ENCODE results near the gene NOPCHAP1.

The NOPCHAP1 gene

GRCh38 chr12:105020241-105020962, 34.3 kb downstream of the NOPCHAP1 start:
- DNase-seq (ENCODE audit: low read depth, low spot score) = no peak

- no peak for DNase-seq (ENCODE audit: low read depth, low spot score)
These were observed 38.8 kb downstream of the NOPCHAP1 start for GRCh38 chr12:105024928-105025327.

DNA sequence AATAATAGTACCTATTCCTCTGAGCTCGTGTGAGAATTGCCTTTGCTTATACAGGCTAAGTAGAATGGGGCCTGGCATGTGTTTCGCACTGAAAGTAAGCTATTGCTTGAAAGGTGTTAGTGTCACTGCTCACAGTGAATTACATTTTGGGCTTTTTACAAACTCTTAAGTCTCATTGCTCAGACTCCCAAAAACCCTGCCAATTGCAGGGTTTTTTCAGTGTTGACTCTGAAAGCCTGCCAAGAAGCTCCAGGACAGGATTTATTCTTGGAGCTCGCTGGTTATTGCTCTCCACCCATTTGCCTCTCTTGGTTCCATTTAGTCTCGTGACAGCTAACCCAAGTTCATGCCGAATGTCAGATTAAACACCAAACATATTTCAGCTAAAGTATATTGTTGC, 39.8 kb downstream of the NOPCHAP1 start:
- no peak for DNase-seq (ENCODE audit: low read depth, low spot score)

DNA sequence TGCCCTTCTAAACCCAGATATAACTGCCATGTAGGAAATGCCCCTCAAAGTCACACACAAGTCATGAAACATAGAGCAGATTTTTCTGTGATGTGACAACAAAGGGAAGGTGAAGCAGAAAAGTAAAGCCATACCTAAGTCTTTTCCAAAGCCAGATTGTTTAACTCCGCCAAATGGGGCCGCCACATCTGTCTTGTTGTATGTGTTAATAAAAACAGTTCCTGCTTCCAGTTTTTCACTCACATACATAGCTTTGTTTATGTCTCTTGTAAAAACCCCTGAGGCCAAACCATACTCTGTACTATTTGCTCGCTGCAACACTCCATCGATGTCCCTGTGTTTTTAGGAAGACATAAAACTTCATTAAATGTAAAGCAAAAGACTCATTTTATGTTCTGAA, 40.3 kb downstream of the NOPCHAP1 start:
- DNase-seq (ENCODE audit: low read depth, low spot score) = no peak

- no peak for DNase-seq (ENCODE audit: low read depth, low spot score)
These were observed 45.0 kb downstream of the NOPCHAP1 start for GRCh38 chr12:105030820-105031807.

- DNase-seq (ENCODE audit: low read depth, low spot score) = no peak
These were observed 46.7 kb downstream of the NOPCHAP1 start for GRCh38 chr12:105032703-105033357.

- DNase-seq (ENCODE audit: low read depth, low spot score) = no peak
These were observed 47.7 kb downstream of the NOPCHAP1 start for GRCh38 chr12:105033851-105034250.

All from ELF-1 (cell line).